A673 (cell line): Measurements from ENCODE around the gene ANTKMT. TPM values are rescaled to one million over a fixed set of nuclear protein-coding genes. Genes with fewer than 3 reads are reported as not detected.

Source experiments
- BruUV-seq: library from RNA; stranded (reverse); fragments of 400-500 nt; replicated peaks from 2 replicates; lab custom pipeline; 2021; lab: Mats Ljungman, UMichigan
- CTCF ChIA-PET: fragments of 300-600 bp; sonication (Branson Sonifier 250); formaldehyde crosslinking; loops from one replicate; lab custom pipeline; 2022; ENCODE audit warnings: antibody characterized with exemption; lab: Charles Lee
- POLR2A ChIA-PET: fragments of 300-600 bp; sonication (Branson Sonifier 250); formaldehyde crosslinking; loops from one replicate; lab custom pipeline; 2022; ENCODE audit warnings: antibody characterized with exemption; ENCODE audit not compliant: low non-redundant PET; lab: Charles Lee
- DNase-seq: peaks from one replicate; pipeline ENCODE4 v3.0.0-alpha.2; 2015; ENCODE audit warnings: low spot score
- H3K27ac ChIP-seq: fragments of 200-600 bp; sonication (generic); 2 replicates; pipeline ENCODE4 v1.5.1; 2016; ENCODE audit warnings: mixed run types, low read depth, mild to moderate bottlenecking, mixed read lengths, antibody characterized with exemption, low read length; ENCODE audit not compliant: poor library complexity, severe bottlenecking
- H3K27me3 ChIP-seq: fragments of 200-600 bp; sonication (generic); replicated peaks from 2 replicates; pipeline ENCODE4 v1.6.1; 2017; ENCODE audit warnings: mixed run types, low read depth, mild to moderate bottlenecking, mixed read lengths, antibody characterized with exemption, low read length; ENCODE audit not compliant: insufficient read depth, poor library complexity
- H3K36me3 ChIP-seq: fragments of 200-600 bp; sonication (generic); 2 replicates; pipeline ENCODE4 v1.6.1; 2016; ENCODE audit warnings: mixed run types, mild to moderate bottlenecking, mixed read lengths, antibody characterized with exemption, low read length; ENCODE audit not compliant: insufficient read depth, poor library complexity, severe bottlenecking
- H3K4me1 ChIP-seq: fragments of 200-600 bp; sonication (generic); 2 replicates; pipeline ENCODE4 v1.6.1; 2017; ENCODE audit warnings: mixed run types, mild to moderate bottlenecking, mixed read lengths, antibody characterized with exemption, low read length; ENCODE audit not compliant: insufficient read depth, poor library complexity, severe bottlenecking
- H3K4me3 ChIP-seq: fragments of 200-600 bp; sonication (generic); 2 replicates; pipeline ENCODE4 v1.5.1; 2016; ENCODE audit warnings: low read depth, mixed run types, mild to moderate bottlenecking, mixed read lengths, low read length; ENCODE audit not compliant: poor library complexity, severe bottlenecking
- H3K9me3 ChIP-seq: fragments of 200-600 bp; sonication (generic); 2 replicates; pipeline ENCODE4 v1.6.1; 2016; ENCODE audit warnings: mixed run types, low read depth, mild to moderate bottlenecking, mixed read lengths, antibody characterized with exemption, low read length; ENCODE audit not compliant: poor library complexity, severe bottlenecking
- EZH2 ChIP-seq: fragments of 200-600 bp; sonication (generic); IDR thresholded peaks from 2 replicates; pipeline ENCODE4 v1.6.1; 2017; ENCODE audit warnings: borderline replicate concordance, low read depth, mild to moderate bottlenecking, mixed read lengths, antibody characterized with exemption, low read length; ENCODE audit not compliant: poor library complexity, severe bottlenecking
- intact Hi-C: fragments of 100-400 bp; cut with micrococcal nuclease; formaldehyde crosslinking; loops from one replicate; pipeline ENCODE4 v1.10.0; 2022; ENCODE audit not compliant: unreplicated experiment
- total RNA-seq: library from RNA; stranded (reverse); gene quantifications from 2 replicates; pipeline ENCODE4 v1.2.3, GENCODE V29; 2021
- TF ChIP-seq, protein P1 (sequence below): fragments of 300-800, 200-600 bp; sonication (generic); conservative IDR thresholded peaks from 2 replicates; pipeline ENCODE4 v1.5.1; 2017; ENCODE audit warnings: low read depth, mild to moderate bottlenecking, antibody characterized with exemption, low read length, moderate library complexity, mixed read lengths

ANTKMT gene
- total RNA-seq, 1 experiment from 2014 or later, result 21.2 TPM

DNA sequence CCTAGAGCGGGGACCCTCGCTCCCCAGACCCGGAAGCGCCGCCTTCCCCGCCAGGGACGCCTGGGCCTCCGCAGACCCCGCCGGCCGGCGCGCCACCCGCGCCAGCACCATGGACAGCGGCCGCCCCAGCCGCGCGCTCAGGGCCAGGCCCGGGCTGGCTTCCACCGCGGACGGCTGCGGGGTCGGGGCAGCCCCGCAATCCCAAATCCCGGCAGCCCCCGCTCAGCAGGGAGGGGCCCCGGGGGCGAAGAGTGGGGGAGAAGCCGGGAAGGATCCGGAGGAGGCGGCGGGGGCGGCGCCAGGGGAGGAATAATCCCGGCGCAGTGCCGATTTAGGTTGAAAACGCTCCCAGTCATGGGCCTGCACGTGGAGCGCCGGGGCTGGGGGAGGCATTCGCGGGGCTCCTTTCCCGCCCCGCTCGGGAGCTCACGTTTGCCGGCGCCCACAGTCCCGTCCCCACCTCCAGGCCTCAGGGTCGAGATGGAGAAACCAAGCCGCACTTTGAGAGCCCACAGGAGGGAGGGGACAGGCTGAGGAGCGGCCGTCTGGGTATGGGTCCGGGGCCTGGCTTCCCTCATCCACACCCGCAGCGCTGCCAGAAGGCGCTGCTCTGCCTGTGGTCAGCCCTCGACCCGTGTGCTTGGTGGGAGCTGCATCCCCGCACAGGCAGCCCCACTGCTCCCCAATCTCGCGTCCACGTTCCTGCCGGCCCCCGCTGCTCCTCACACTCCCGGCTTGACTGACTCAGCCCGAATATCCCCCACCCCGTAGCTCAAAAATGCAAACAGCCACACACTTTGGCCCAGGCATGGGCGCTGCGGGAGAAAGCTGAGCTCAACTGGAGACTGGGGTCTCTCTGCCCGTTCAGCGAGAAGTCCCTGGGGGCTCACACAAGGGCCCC is 20.0 kb upstream of the ANTKMT start:
- no peak overlapping the region for H3K4me3 ChIP-seq
- H3K9me3 ChIP-seq, result no peaks in the 10 kb centered on the region
- peak; percentile 43 for DNase-seq
- ChIA-PET POLR2A (no interaction called here), CTCF (no interaction called here)
- peaks cover 69% of the 10 kb centered on the region for H3K27me3 ChIP-seq
- H3K36me3 ChIP-seq, result no peaks in the 10 kb centered on the region
- intact Hi-C loops, result no loop called here
- TF ChIP-seq, protein P1, sequence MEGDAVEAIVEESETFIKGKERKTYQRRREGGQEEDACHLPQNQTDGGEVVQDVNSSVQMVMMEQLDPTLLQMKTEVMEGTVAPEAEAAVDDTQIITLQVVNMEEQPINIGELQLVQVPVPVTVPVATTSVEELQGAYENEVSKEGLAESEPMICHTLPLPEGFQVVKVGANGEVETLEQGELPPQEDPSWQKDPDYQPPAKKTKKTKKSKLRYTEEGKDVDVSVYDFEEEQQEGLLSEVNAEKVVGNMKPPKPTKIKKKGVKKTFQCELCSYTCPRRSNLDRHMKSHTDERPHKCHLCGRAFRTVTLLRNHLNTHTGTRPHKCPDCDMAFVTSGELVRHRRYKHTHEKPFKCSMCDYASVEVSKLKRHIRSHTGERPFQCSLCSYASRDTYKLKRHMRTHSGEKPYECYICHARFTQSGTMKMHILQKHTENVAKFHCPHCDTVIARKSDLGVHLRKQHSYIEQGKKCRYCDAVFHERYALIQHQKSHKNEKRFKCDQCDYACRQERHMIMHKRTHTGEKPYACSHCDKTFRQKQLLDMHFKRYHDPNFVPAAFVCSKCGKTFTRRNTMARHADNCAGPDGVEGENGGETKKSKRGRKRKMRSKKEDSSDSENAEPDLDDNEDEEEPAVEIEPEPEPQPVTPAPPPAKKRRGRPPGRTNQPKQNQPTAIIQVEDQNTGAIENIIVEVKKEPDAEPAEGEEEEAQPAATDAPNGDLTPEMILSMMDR, result no peak
- peak; percentile 76 for TF ChIP-seq EZH2
- no peak overlapping the region for H3K27ac ChIP-seq
- H3K4me1 ChIP-seq, result no peaks in the 10 kb centered on the region
- BruUV-seq, result no TSS peak

- H3K4me3 ChIP-seq, result no peak overlapping the region
- TF ChIP-seq EZH2, result peak; percentile 6
- TF ChIP-seq, protein P1, result no peak
- no peaks in the 10 kb centered on the region for H3K4me1 ChIP-seq
- H3K27ac ChIP-seq, result no peak overlapping the region
- intact Hi-C loops, result no loop called here
- BruUV-seq, result no TSS peak
- ChIA-PET POLR2A (no interaction called here), CTCF (no interaction called here)
- no peaks in the 10 kb centered on the region for H3K9me3 ChIP-seq
- peaks cover 79% of the 10 kb centered on the region for H3K27me3 ChIP-seq
- H3K36me3 ChIP-seq, result no peaks in the 10 kb centered on the region
- no peak for DNase-seq
Observed at GRCh38 chr16:702341-702740, 18.6 kb upstream of the ANTKMT start.

- peaks cover 82% of the 10 kb centered on the region for H3K27me3 ChIP-seq
- ChIA-PET POLR2A (no interaction called here), CTCF (no interaction called here)
- intact Hi-C loops, result no loop called here
- H3K36me3 ChIP-seq, result no peaks in the 10 kb centered on the region
- no TSS peak for BruUV-seq
- H3K4me1 ChIP-seq, result no peaks in the 10 kb centered on the region
- no peak for DNase-seq
- H3K4me3 ChIP-seq, result no peak overlapping the region
- no peak overlapping the region for H3K27ac ChIP-seq
- no peak for TF ChIP-seq EZH2
- TF ChIP-seq, protein P1, result no peak
- no peaks in the 10 kb centered on the region for H3K9me3 ChIP-seq
Observed at GRCh38 chr16:703406-703805, 17.5 kb upstream of the ANTKMT start.
